HCT116 (cell line): ENCODE data around the gene HPF1. TPM values are rescaled to one million over a fixed set of nuclear protein-coding genes. Genes with fewer than 3 reads are reported as not detected.

Experiments used
- ATAC-seq: fragments of 200-7000 bp; cut with Tn5 transposase; 2 replicates; pipeline ENCODE4 v1.9.1; 2020; ENCODE audit warnings: mild to moderate bottlenecking, moderate library complexity
- BruUV-seq: library from RNA; stranded (reverse); fragments of 400-500 nt; replicated peaks from 2 replicates; lab custom pipeline; 2021; lab: Mats Ljungman, UMichigan
- CTCF ChIA-PET: fragments of 300-600 bp; sonication (Branson Sonifier 250); formaldehyde crosslinking; loops from one replicate; lab custom pipeline; 2021; ENCODE audit warnings: antibody characterized with exemption; lab: Charles Lee
- POLR2A ChIA-PET: fragments of 300-600, 350-600 bp; sonication (Branson Sonifier 250); formaldehyde crosslinking; loops from one replicate; lab custom pipeline; 2021; ENCODE audit warnings: antibody characterized with exemption; lab: Charles Lee
- RAD21 ChIA-PET, 2 experiments: fragments of 300-600 bp; sonication (Branson Sonifier 250); formaldehyde crosslinking; loops; one replicate each; lab custom pipeline; 2023; ENCODE audit warnings: low total read pairs in 2 of 2; ENCODE audit not compliant: uncharacterized antibody in 2 of 2, unreplicated experiment in 2 of 2, low non-redundant PET in 1 of 2; lab: Charles Lee
- DNase-seq: peaks from one replicate; pipeline ENCODE4 v3.0.0-alpha.2; 2010; ENCODE audit warnings: low read depth, low spot score
- H2AFZ ChIP-seq: fragments of 200-600 bp; shearing (Covaris generic), sonication (generic); 2 replicates; pipeline ENCODE4 v1.6.1; 2017; ENCODE audit warnings: low read depth, mixed run types, mixed read lengths, antibody characterized with exemption, low read length; ENCODE audit not compliant: poor library complexity, severe bottlenecking
- H3K27ac ChIP-seq: 2 replicates; pipeline ENCODE4 v1.5.1; 2012; ENCODE audit warnings: low read depth, low read length
- H3K27me3 ChIP-seq: fragments of 200-600 bp; sonication (generic); 2 replicates; pipeline ENCODE4 v1.6.1; 2016; ENCODE audit warnings: mixed run types, low read length, mixed read lengths; ENCODE audit not compliant: insufficient read depth
- H3K36me3 ChIP-seq, 2 experiments: fragments of 200-500 bp in 1 of 2; fragments of 200-600 bp in 1 of 2; sonication (Bioruptor generic) in 1 of 2; sonication (generic) in 1 of 2; 2 replicates each; pipeline versions ENCODE4 v1.5.1 to v1.6.1; 2014 to 2016; ENCODE audit warnings: low read length in 2 of 2, inconsistent platforms in 1 of 2, mixed read lengths in 1 of 2, mixed run types in 1 of 2; ENCODE audit not compliant: insufficient read depth in 2 of 2, control insufficient read depth in 1 of 2
- H3K4me1 ChIP-seq, 2 experiments: fragments of 200-600 bp in 1 of 2; sonication (generic) in 1 of 2; 2 replicates each; pipeline versions ENCODE4 v1.5.1 to v1.6.1; 2012 to 2017; ENCODE audit warnings: low read length in 2 of 2, inconsistent platforms in 1 of 2, mild to moderate bottlenecking in 1 of 2, mixed read lengths in 1 of 2, mixed run types in 1 of 2, moderate library complexity in 1 of 2; ENCODE audit not compliant: insufficient read depth in 2 of 2, control insufficient read depth in 1 of 2
- H3K4me2 ChIP-seq: fragments of 200-600 bp; sonication (generic); 2 replicates; pipeline ENCODE4 v1.6.1; 2017; ENCODE audit warnings: mixed run types, low read length, mixed read lengths
- H3K4me3 ChIP-seq, 2 experiments: fragments of 200-600 bp in 1 of 2; sonication (generic) in 1 of 2; replicated peaks in 1 of 2; 2 replicates each; pipeline ENCODE4 v1.5.1; 2011 to 2016; ENCODE audit warnings: low read length in 2 of 2, control low read depth in 1 of 2, low read depth in 1 of 2, mild to moderate bottlenecking in 1 of 2, mixed read lengths in 1 of 2, mixed run types in 1 of 2
- H3K79me2 ChIP-seq: fragments of 200-600 bp; sonication (generic); 2 replicates; pipeline ENCODE4 v1.6.1; 2017; ENCODE audit warnings: mild to moderate bottlenecking, mixed run types, low read length, moderate library complexity, mixed read lengths; ENCODE audit not compliant: insufficient read depth
- H3K9ac ChIP-seq: fragments of 200-600 bp; sonication (generic); 2 replicates; pipeline ENCODE4 v1.6.1; 2016; ENCODE audit warnings: low read length, mixed read lengths
- H3K9me2 ChIP-seq: fragments of 200-600 bp; sonication (generic), shearing (Covaris generic); 2 replicates; pipeline ENCODE4 v1.6.1; 2017; ENCODE audit warnings: mixed run types, mild to moderate bottlenecking, moderate library complexity; ENCODE audit not compliant: insufficient read depth
- H3K9me3 ChIP-seq, 2 experiments: fragments of 200-500 bp in 1 of 2; fragments of 200-600 bp in 1 of 2; sonication (Bioruptor generic) in 1 of 2; sonication (generic) in 1 of 2; 2 replicates each; pipeline ENCODE4 v1.6.1; 2014 to 2017; ENCODE audit warnings: low read length in 2 of 2, mixed read lengths in 2 of 2, inconsistent platforms in 1 of 2, low read depth in 1 of 2, mild to moderate bottlenecking in 1 of 2, mixed run types in 1 of 2, moderate library complexity in 1 of 2; ENCODE audit not compliant: control insufficient read depth in 1 of 2, insufficient read depth in 1 of 2
- H4K20me1 ChIP-seq: fragments of 200-600 bp; sonication (generic), shearing (Covaris generic); 2 replicates; pipeline ENCODE4 v1.6.1; 2017; ENCODE audit warnings: mixed run types, mild to moderate bottlenecking, moderate library complexity; ENCODE audit not compliant: insufficient read depth
- EGR1 ChIP-seq: IDR thresholded peaks from 2 replicates; pipeline ENCODE4 v1.6.1; 2012; ENCODE audit warnings: low read depth
- ELF1 ChIP-seq: IDR thresholded peaks from 2 replicates; pipeline ENCODE4 v1.6.1; 2012; ENCODE audit warnings: low read depth, borderline replicate concordance
- EZH2phosphoT487 ChIP-seq: fragments of 200-600 bp; IDR thresholded peaks from 2 replicates; pipeline ENCODE4 v1.6.1; 2018; ENCODE audit warnings: antibody characterized with exemption, borderline replicate concordance
- JUND ChIP-seq: IDR thresholded peaks from 2 replicates; pipeline ENCODE4 v1.6.1; 2012
- POLR2A ChIP-seq: IDR thresholded peaks from 2 replicates; pipeline ENCODE4 v1.7.0; 2011; ENCODE audit warnings: borderline replicate concordance; ENCODE audit not compliant: insufficient read depth, insufficient read length; ENCODE audit errors: extremely low read depth
- RAD21 ChIP-seq: IDR thresholded peaks from 2 replicates; pipeline ENCODE4 v1.6.1; 2012; ENCODE audit warnings: low read depth, mild to moderate bottlenecking
- SIN3A ChIP-seq: IDR thresholded peaks from 2 replicates; pipeline ENCODE4 v1.6.1; 2012; ENCODE audit warnings: low read depth
- SP1 ChIP-seq: IDR thresholded peaks from 2 replicates; pipeline ENCODE4 v1.6.1; 2012; ENCODE audit warnings: low read depth
- TCF7L2 ChIP-seq: IDR thresholded peaks from 2 replicates; pipeline ENCODE4 v1.7.0; 2011; ENCODE audit warnings: borderline replicate concordance, inconsistent platforms; ENCODE audit not compliant: insufficient read depth, insufficient read length; ENCODE audit errors: extremely low read depth
- intact Hi-C: fragments of 100-400 bp; cut with micrococcal nuclease; formaldehyde crosslinking; loops from 2 replicates; pipeline ENCODE4 v1.10.0; 2022
- total RNA-seq: library from RNA; stranded (reverse); gene quantifications from one replicate; pipeline ENCODE4 v1.2.1, GENCODE V29; 2021; ENCODE audit not compliant: unreplicated experiment
- TF ChIP-seq, protein P1 (sequence below): IDR thresholded peaks from 2 replicates; pipeline ENCODE4 v1.6.1; 2012
- TF ChIP-seq, protein P2 (sequence below): IDR thresholded peaks from 2 replicates; pipeline ENCODE4 v1.6.1; 2011; ENCODE audit warnings: mild to moderate bottlenecking, low read length, moderate library complexity; ENCODE audit not compliant: insufficient replicate concordance; ENCODE audit errors: extremely low read depth
- TF ChIP-seq, protein P3 (sequence below): IDR thresholded peaks from 2 replicates; pipeline ENCODE4 v1.6.1; 2012
- TF ChIP-seq, protein P4 (sequence below): IDR thresholded peaks from 2 replicates; pipeline ENCODE4 v1.6.1; 2012; ENCODE audit warnings: low read depth

Gene HPF1
- total RNA-seq, 1 experiment from 2014 or later = 32.6 TPM

DNA sequence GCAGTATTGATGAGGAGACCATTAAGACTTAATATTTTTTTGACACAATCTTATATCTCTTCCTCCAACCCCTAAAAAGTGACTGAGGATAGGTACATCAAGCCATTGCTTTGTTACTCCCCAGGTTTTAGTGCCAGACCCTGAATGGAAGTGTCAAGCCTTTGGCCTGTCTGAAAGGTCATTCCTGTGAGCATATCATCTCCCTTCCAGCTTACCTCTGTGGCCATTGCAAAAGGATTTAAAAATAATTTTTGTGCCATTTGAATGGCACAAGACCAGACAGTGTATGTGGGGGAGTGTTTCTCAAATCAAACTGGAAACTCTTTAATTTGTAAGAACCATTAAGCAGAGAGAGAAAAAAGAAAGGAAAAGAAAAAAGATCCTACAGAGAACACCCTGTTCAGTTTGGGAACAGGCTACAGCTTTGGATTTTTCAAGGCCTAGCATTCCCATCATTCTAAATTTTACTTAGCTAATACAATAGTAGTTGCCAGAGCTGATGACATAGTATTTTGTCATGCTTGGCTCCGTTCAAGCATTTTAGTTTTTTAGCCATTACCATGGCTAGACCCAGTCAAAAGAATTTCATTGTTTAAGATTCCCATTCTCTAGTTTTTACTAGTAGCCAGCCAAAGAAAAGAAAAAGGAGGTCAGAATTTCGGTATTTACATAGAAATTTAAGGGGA is 49.6 kb downstream of the HPF1 start (continued):
- TF ChIP-seq, protein P1, sequence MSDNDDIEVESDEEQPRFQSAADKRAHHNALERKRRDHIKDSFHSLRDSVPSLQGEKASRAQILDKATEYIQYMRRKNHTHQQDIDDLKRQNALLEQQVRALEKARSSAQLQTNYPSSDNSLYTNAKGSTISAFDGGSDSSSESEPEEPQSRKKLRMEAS = no peak
- TF ChIP-seq RAD21 = no peak

DNA sequence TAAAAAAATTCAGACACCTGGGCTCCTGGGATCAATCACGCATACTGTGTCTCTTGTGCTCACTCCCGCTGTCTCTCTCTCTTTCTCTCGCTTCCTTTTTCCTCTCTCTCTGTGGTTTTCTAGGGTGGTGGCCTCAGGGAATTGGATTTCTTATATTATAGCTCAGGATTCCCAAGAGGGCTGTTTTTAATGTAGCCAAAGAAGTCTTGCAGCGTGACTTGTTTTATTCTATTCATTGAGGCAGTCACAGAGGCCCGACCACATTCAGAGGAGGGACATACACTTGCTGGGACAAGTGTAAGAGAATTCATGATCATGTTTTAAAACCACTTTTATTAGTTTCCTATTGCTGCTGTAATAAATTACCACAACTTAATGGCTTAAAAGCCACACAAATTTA is 59.4 kb downstream of the HPF1 start:
- H3K27ac ChIP-seq = no peak overlapping the region
- ChIA-PET CTCF (no interaction called here), POLR2A (no interaction called here), RAD21 (no interaction called here)
- H3K9me2 ChIP-seq = no peaks in the 10 kb centered on the region
- intact Hi-C loops = no loop called here
- no peak overlapping the region for H3K9ac ChIP-seq
- H3K4me1 ChIP-seq = no peaks in the 10 kb centered on the region
- DNase-seq (no peak), ATAC-seq (no peak)
- no peak overlapping the region for H3K4me3 ChIP-seq
- H4K20me1 ChIP-seq = 0 out of 2 replicates have a peak, but pooled peaks cover 4% of the 10 kb centered on the region
- H3K27me3 ChIP-seq = no peaks in the 10 kb centered on the region
- no peak overlapping the region for H3K4me2 ChIP-seq
- H3K36me3 ChIP-seq = peaks cover 5 to 8% of the 10 kb centered on the region in 2 experiments; a peak in 1 of 4 replicates
- BruUV-seq = no TSS peak
- no peak for TF ChIP-seq POLR2A
- TF ChIP-seq JUND = no peak
- TF ChIP-seq TCF7L2 = no peak
- TF ChIP-seq, protein P2, sequence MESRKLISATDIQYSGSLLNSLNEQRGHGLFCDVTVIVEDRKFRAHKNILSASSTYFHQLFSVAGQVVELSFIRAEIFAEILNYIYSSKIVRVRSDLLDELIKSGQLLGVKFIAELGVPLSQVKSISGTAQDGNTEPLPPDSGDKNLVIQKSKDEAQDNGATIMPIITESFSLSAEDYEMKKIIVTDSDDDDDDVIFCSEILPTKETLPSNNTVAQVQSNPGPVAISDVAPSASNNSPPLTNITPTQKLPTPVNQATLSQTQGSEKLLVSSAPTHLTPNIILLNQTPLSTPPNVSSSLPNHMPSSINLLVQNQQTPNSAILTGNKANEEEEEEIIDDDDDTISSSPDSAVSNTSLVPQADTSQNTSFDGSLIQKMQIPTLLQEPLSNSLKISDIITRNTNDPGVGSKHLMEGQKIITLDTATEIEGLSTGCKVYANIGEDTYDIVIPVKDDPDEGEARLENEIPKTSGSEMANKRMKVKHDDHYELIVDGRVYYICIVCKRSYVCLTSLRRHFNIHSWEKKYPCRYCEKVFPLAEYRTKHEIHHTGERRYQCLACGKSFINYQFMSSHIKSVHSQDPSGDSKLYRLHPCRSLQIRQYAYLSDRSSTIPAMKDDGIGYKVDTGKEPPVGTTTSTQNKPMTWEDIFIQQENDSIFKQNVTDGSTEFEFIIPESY = no peak
- no peak for TF ChIP-seq ELF1
- no peak for TF ChIP-seq EZH2phosphoT487
- TF ChIP-seq, protein P3, sequence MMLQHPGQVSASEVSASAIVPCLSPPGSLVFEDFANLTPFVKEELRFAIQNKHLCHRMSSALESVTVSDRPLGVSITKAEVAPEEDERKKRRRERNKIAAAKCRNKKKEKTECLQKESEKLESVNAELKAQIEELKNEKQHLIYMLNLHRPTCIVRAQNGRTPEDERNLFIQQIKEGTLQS = no peak
- TF ChIP-seq, protein P1 = no peak
- TF ChIP-seq, protein P4, sequence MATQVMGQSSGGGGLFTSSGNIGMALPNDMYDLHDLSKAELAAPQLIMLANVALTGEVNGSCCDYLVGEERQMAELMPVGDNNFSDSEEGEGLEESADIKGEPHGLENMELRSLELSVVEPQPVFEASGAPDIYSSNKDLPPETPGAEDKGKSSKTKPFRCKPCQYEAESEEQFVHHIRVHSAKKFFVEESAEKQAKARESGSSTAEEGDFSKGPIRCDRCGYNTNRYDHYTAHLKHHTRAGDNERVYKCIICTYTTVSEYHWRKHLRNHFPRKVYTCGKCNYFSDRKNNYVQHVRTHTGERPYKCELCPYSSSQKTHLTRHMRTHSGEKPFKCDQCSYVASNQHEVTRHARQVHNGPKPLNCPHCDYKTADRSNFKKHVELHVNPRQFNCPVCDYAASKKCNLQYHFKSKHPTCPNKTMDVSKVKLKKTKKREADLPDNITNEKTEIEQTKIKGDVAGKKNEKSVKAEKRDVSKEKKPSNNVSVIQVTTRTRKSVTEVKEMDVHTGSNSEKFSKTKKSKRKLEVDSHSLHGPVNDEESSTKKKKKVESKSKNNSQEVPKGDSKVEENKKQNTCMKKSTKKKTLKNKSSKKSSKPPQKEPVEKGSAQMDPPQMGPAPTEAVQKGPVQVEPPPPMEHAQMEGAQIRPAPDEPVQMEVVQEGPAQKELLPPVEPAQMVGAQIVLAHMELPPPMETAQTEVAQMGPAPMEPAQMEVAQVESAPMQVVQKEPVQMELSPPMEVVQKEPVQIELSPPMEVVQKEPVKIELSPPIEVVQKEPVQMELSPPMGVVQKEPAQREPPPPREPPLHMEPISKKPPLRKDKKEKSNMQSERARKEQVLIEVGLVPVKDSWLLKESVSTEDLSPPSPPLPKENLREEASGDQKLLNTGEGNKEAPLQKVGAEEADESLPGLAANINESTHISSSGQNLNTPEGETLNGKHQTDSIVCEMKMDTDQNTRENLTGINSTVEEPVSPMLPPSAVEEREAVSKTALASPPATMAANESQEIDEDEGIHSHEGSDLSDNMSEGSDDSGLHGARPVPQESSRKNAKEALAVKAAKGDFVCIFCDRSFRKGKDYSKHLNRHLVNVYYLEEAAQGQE = no peak
- TF ChIP-seq RAD21 = no peak
- no peak for TF ChIP-seq SP1
- TF ChIP-seq SIN3A = no peak
- no peak for TF ChIP-seq EGR1
- H2AFZ ChIP-seq = no peak overlapping the region
- H3K79me2 ChIP-seq = no peaks in the 10 kb centered on the region
- H3K9me3 ChIP-seq = no peaks in the 10 kb centered on the region
